Endodermal cell (in vitro differentiated cells): ENCODE measurements around the gene RNF130. TPM values are rescaled to one million over a fixed set of nuclear protein-coding genes. Genes with fewer than 3 reads are reported as not detected.

Source experiments
- DNase-seq: peaks from one replicate; pipeline ENCODE4 v3.0.0-alpha.2; 2017
- H3K27ac ChIP-seq: 2 replicates; pipeline ENCODE4 v1.5.1; 2013; ENCODE audit warnings: mild to moderate bottlenecking, low read depth, low read length, moderate library complexity
- H3K27me3 ChIP-seq: 2 replicates; pipeline ENCODE4 v1.6.1; 2013; ENCODE audit warnings: mild to moderate bottlenecking, low read length, moderate library complexity; ENCODE audit not compliant: insufficient read depth, control insufficient read depth, poor library complexity, severe bottlenecking
- H3K36me3 ChIP-seq: 2 replicates; pipeline ENCODE4 v1.7.0; 2013; ENCODE audit warnings: mild to moderate bottlenecking, low read length, moderate library complexity; ENCODE audit not compliant: control insufficient read depth, insufficient read depth
- H3K4me1 ChIP-seq: one replicate; pipeline ENCODE4 v1.7.0; 2013; ENCODE audit warnings: low read length; ENCODE audit not compliant: control insufficient read depth, insufficient read depth
- H3K4me3 ChIP-seq: 2 replicates; pipeline ENCODE4 v1.5.1; 2013; ENCODE audit warnings: mild to moderate bottlenecking, low read length, moderate library complexity
- H3K9ac ChIP-seq: 2 replicates; pipeline ENCODE4 v1.6.1; 2013; ENCODE audit warnings: mild to moderate bottlenecking, low read length, moderate library complexity; ENCODE audit not compliant: poor library complexity, severe bottlenecking; ENCODE audit errors: extremely low read depth
- H3K9me3 ChIP-seq: 2 replicates; pipeline ENCODE4 v1.6.1; 2013; ENCODE audit warnings: mild to moderate bottlenecking, low read length, moderate library complexity; ENCODE audit not compliant: control insufficient read depth
- H3K27ac Mint-ChIP-seq: 2 replicates; pipeline ENCODE4 v1.8.0; 2020; ENCODE audit warnings: mixed read lengths
- H3K27me3 Mint-ChIP-seq: 2 replicates; pipeline ENCODE4 v1.8.0; 2021; ENCODE audit warnings: mild to moderate bottlenecking, mixed read lengths; ENCODE audit not compliant: insufficient read depth
- H3K36me3 Mint-ChIP-seq: 2 replicates; pipeline ENCODE4 v1.8.0; 2020; ENCODE audit warnings: low read depth, mixed read lengths
- H3K4me1 Mint-ChIP-seq: 2 replicates; pipeline ENCODE4 v1.8.0; 2020; ENCODE audit warnings: mixed read lengths
- H3K4me3 Mint-ChIP-seq: 2 replicates; pipeline ENCODE4 v1.8.0; 2020; ENCODE audit warnings: mild to moderate bottlenecking, moderate library complexity, mixed read lengths
- H3K9me3 Mint-ChIP-seq: 2 replicates; pipeline ENCODE4 v1.8.0; 2020; ENCODE audit warnings: mild to moderate bottlenecking, mixed read lengths
- CTCF ChIP-seq: fragments of 200-600 bp; sonication (generic); conservative IDR thresholded peaks from 2 replicates; pipeline ENCODE4 v1.5.0; 2021; ENCODE audit warnings: antibody characterized with exemption, mild to moderate bottlenecking
- WGBS, 2 experiments: methylation state at CpG; one replicate each; pipeline versions ENCODE4 v1.1.5 to v1.1.7; 2013; ENCODE audit warnings: missing lambda C conversion rate in 2 of 2, mixed read lengths in 1 of 2; ENCODE audit not compliant: insufficient coverage in 1 of 2, insufficient read length in 1 of 2; 5-methylcytosine and 5-hydroxymethylcytosine counted together
- total RNA-seq, 2 donors: library from RNA; stranded (reverse); fragmentation: NEBNext Ultra II Directional in 1 of 2; extraction: Animal tissue kit (Norgen Biotek cat#: 25700) in 1 of 2; gene quantifications; 2 replicates in 1 of 2; 3 replicates in 1 of 2; pipeline ENCODE4 v1.2.1, GENCODE V29; 2021

Gene RNF130
- total RNA-seq, 2 donors from 2014 or later = 64.7 to 74.4 TPM

- peaks cover 94% of the 10 kb centered on the region for H3K36me3 ChIP-seq
- no peak overlapping the region for H3K4me3 Mint-ChIP-seq
- no peak for DNase-seq
- H3K4me1 ChIP-seq = no peaks in the 10 kb centered on the region
- no peaks in the 10 kb centered on the region for H3K27me3 Mint-ChIP-seq
- H3K27me3 ChIP-seq = no peaks in the 10 kb centered on the region
- H3K9me3 Mint-ChIP-seq = no peaks in the 10 kb centered on the region
- no peak overlapping the region for H3K27ac Mint-ChIP-seq
- H3K9ac ChIP-seq = no peak overlapping the region
- 87 to 98% methylated on average over 9 to 12 of the region's 13 CpGs for WGBS, 2 experiments
- H3K4me1 Mint-ChIP-seq = peaks cover 5% of the 10 kb centered on the region
- H3K36me3 Mint-ChIP-seq = peaks cover 83% of the 10 kb centered on the region
- no peak overlapping the region for H3K4me3 ChIP-seq
- no peak for TF ChIP-seq CTCF
- no peak overlapping the region for H3K27ac ChIP-seq
- no peaks in the 10 kb centered on the region for H3K9me3 ChIP-seq
These were observed 95.8 kb downstream of the RNF130 start for GRCh38 chr5:179975713-179976134.

GRCh38 chr5:179974946-179975712, 96.4 kb downstream of the RNF130 start:
- peak; percentile 87 for DNase-seq
- H3K27ac ChIP-seq = no peak overlapping the region

GRCh38 chr5:179974246-179974945, 97.2 kb downstream of the RNF130 start:
- Mint-ChIP-seq H3K4me3 (no peak overlapping the region), H3K27ac (no peak overlapping the region), H3K9me3 (no peaks in the 10 kb centered on the region), H3K36me3 (peaks cover 77% of the 10 kb centered on the region), H3K4me1 (peaks cover 5% of the 10 kb centered on the region), H3K27me3 (no peaks in the 10 kb centered on the region)
- DNase-seq = no peak
- Histone ChIP-seq H3K9me3 (no peaks in the 10 kb centered on the region), H3K9ac (no peak overlapping the region), H3K27ac (no peak overlapping the region), H3K4me3 (no peak overlapping the region), H3K36me3 (peaks cover 93% of the 10 kb centered on the region), H3K27me3 (no peaks in the 10 kb centered on the region), H3K4me1 (no peaks in the 10 kb centered on the region)
- TF ChIP-seq CTCF = no peak
- WGBS, 2 experiments = 93 to 95% methylated on average over 34 to 37 of the region's 37 CpGs

More at GRCh38 chr5:179974946-179975712, 96.4 kb downstream of the RNF130 start:
- 86 to 87% methylated on average over 21 to 25 of the region's 25 CpGs for WGBS, 2 experiments
- H3K36me3 ChIP-seq = peaks cover 94% of the 10 kb centered on the region
- H3K9me3 ChIP-seq = no peaks in the 10 kb centered on the region
- Mint-ChIP-seq H3K4me3 (no peak overlapping the region), H3K4me1 (peaks cover 5% of the 10 kb centered on the region), H3K27ac (peak overlapping the region; percentile 48), H3K36me3 (peaks cover 78% of the 10 kb centered on the region), H3K9me3 (no peaks in the 10 kb centered on the region), H3K27me3 (no peaks in the 10 kb centered on the region)
- H3K9ac ChIP-seq = no peak overlapping the region
- H3K4me3 ChIP-seq = no peak overlapping the region
- H3K4me1 ChIP-seq = no peaks in the 10 kb centered on the region
- no peaks in the 10 kb centered on the region for H3K27me3 ChIP-seq
- peak; percentile 80 for TF ChIP-seq CTCF
